ENCODE data around the gene ANKUB1. TPM values are rescaled to one million over a fixed set of nuclear protein-coding genes. Genes with fewer than 3 reads are reported as not detected.
"Not testable (repeated sequence)": the region's sequence is repeated elsewhere in the genome, so short reads cannot be mapped to it uniquely, and the experiment has no call there.

Gene ANKUB1
- polyA plus RNA-seq (2012; ENCODE audit: insufficient read depth, insufficient read length, low read depth), result not detected

GRCh38 chr3:149792452-149793270 is at the start of gene ANKUB1:
Gene ANKUB1, minus strand, starts transcription at chr3:149792554. Its CDS starts 188 bp downstream, at chr3:149792366.
- DNase-seq, result no peak
- Histone ChIP-seq H3K4me3 (ENCODE audit: low read depth, low read length) (no peak within 1 kb of the TSS), H3K27me3 (peaks cover 38% of the 10 kb centered on the region), H3K36me3 (no peaks in the 10 kb centered on the region), H3K4me1 (no peaks in the 10 kb centered on the region), H3K9me3 (no peaks in the 10 kb centered on the region)
- no peak for TF ChIP-seq CTCF (IDR thresholded peaks at IDR 0.05; ENCODE audit: low read depth, low read length)

GRCh38 chr3:149839896-149840295 is 47.5 kb upstream of the ANKUB1 start:
- Histone ChIP-seq H3K4me1 (no peaks in the 10 kb centered on the region), H3K36me3 (no peaks in the 10 kb centered on the region; the same call in 1 of the 2 replicates), H3K4me3 (ENCODE audit: low read depth, low read length) (no peak overlapping the region), H3K9me3 (peaks cover 5% of the 10 kb centered on the region), H3K27me3 (no peaks in the 10 kb centered on the region)
- no peak for DNase-seq
- no peak for TF ChIP-seq CTCF (IDR thresholded peaks at IDR 0.05; ENCODE audit: low read depth, low read length)

- not testable (repeated sequence) for H3K4me3 ChIP-seq (ENCODE audit: low read depth, low read length); H3K36me3 ChIP-seq; H3K4me1 ChIP-seq; H3K9me3 ChIP-seq; H3K27me3 ChIP-seq; DNase-seq
Measured at GRCh38 chr3:149839469-149839868, 47.1 kb upstream of the ANKUB1 start.

GRCh38 chr3:149838491-149838890 is 46.1 kb upstream of the ANKUB1 start:
- not testable (repeated sequence) for H3K27me3 ChIP-seq; H3K4me1 ChIP-seq; H3K36me3 ChIP-seq; DNase-seq; H3K9me3 ChIP-seq; H3K4me3 ChIP-seq (ENCODE audit: low read depth, low read length)

GRCh38 chr3:149833241-149833640 is 40.9 kb upstream of the ANKUB1 start:
- no peaks in the 10 kb centered on the region for H3K27me3 ChIP-seq
- peaks cover 17% of the 10 kb centered on the region for H3K9me3 ChIP-seq
- TF ChIP-seq CTCF (IDR thresholded peaks at IDR 0.05; ENCODE audit: low read depth, low read length), result no peak
- H3K36me3 ChIP-seq, result no peaks in the 10 kb centered on the region
- no peak overlapping the region for H3K4me3 ChIP-seq (ENCODE audit: low read depth, low read length)
- H3K4me1 ChIP-seq, result no peaks in the 10 kb centered on the region
- DNase-seq, result no peak

- H3K9me3 ChIP-seq, result peaks cover 15% of the 10 kb centered on the region
- no peaks in the 10 kb centered on the region for H3K27me3 ChIP-seq
- no peak for TF ChIP-seq CTCF (IDR thresholded peaks at IDR 0.05; ENCODE audit: low read depth, low read length)
- no peak overlapping the region for H3K4me3 ChIP-seq (ENCODE audit: low read depth, low read length)
- no peaks in the 10 kb centered on the region for H3K4me1 ChIP-seq
- DNase-seq, result no peak
- H3K36me3 ChIP-seq, result no peaks in the 10 kb centered on the region
Measured at GRCh38 chr3:149832086-149832485, 39.7 kb upstream of the ANKUB1 start.

- Histone ChIP-seq H3K4me1 (no peaks in the 10 kb centered on the region), H3K36me3 (no peaks in the 10 kb centered on the region), H3K27me3 (no peaks in the 10 kb centered on the region), H3K9me3 (peaks cover 15% of the 10 kb centered on the region), H3K4me3 (ENCODE audit: low read depth, low read length) (no peak overlapping the region)
- no peak for TF ChIP-seq CTCF (IDR thresholded peaks at IDR 0.05; ENCODE audit: low read depth, low read length)
- no peak for DNase-seq
Measured at GRCh38 chr3:149831321-149831720, 39.0 kb upstream of the ANKUB1 start.
